IMR-90 (cell line): ENCODE measurements around the gene BRCC3. TPM values are rescaled to one million over a fixed set of nuclear protein-coding genes. Genes with fewer than 3 reads are reported as not detected.

Source experiments
- ATAC-seq: fragments of 200-7000 bp; cut with Tn5 transposase; 2 replicates; pipeline ENCODE4 v1.9.1; 2020; ENCODE audit warnings: low read depth, mild to moderate bottlenecking, moderate library complexity
- BruUV-seq: library from RNA; stranded (reverse); fragments of 400-500 nt; replicated peaks from 2 replicates; lab custom pipeline; 2021; lab: Mats Ljungman, UMichigan
- CTCF ChIA-PET: fragments of 300-600 bp; formaldehyde crosslinking; extraction: SDS; loops from one replicate; lab custom pipeline; 2021; ENCODE audit warnings: antibody characterized with exemption; lab: Yijun Ruan, JAX
- POLR2A ChIA-PET: fragments of 300-600 bp; sonication (Branson Sonifier 250); formaldehyde crosslinking; loops from one replicate; lab custom pipeline; 2022; ENCODE audit warnings: antibody characterized with exemption; ENCODE audit not compliant: unreplicated experiment; lab: Charles Lee
- DNase-seq: peaks from one replicate; pipeline ENCODE4 v3.0.0; 2013
- H2AFZ ChIP-seq: replicated peaks from 2 replicates; pipeline ENCODE3; 2013; ENCODE audit warnings: low read length, mild to moderate bottlenecking; ENCODE audit not compliant: poor library complexity
- H2AK5ac ChIP-seq: 2 replicates; pipeline ENCODE4 v1.6.1; 2013; ENCODE audit warnings: low read depth, low read length, inconsistent platforms
- H2AK9ac ChIP-seq: replicated peaks from 2 replicates; pipeline ENCODE3; 2013; ENCODE audit warnings: mild to moderate bottlenecking, low read depth, low read length, moderate library complexity; ENCODE audit not compliant: poor library complexity
- H2BK120ac ChIP-seq: 2 replicates; pipeline ENCODE4 v1.6.1; 2013; ENCODE audit warnings: low read depth, low read length, inconsistent platforms
- H2BK15ac ChIP-seq: 3 replicates; pipeline ENCODE4 v1.6.1; 2013; ENCODE audit warnings: low read depth, low read length, inconsistent platforms
- H2BK20ac ChIP-seq: 2 replicates; pipeline ENCODE4 v1.6.1; 2013; ENCODE audit warnings: low read depth, mild to moderate bottlenecking, inconsistent platforms, low read length, moderate library complexity
- H2BK5ac ChIP-seq: 2 replicates; pipeline ENCODE4 v1.6.1; 2013; ENCODE audit warnings: mild to moderate bottlenecking, low read depth, low read length, inconsistent platforms; ENCODE audit not compliant: poor library complexity, severe bottlenecking
- H3K14ac ChIP-seq: replicated peaks from 2 replicates; pipeline ENCODE4 v1.6.1; 2013; ENCODE audit warnings: low read depth, low read length, inconsistent platforms
- H3K18ac ChIP-seq: 2 replicates; pipeline ENCODE4 v1.6.1; 2013; ENCODE audit warnings: low read depth, low read length, control low read depth
- H3K23ac ChIP-seq: 2 replicates; pipeline ENCODE4 v1.6.1; 2013; ENCODE audit warnings: low read depth, low read length, inconsistent platforms
- H3K27ac ChIP-seq: 2 replicates; pipeline ENCODE4 v1.5.1; 2013; ENCODE audit warnings: mild to moderate bottlenecking, control low read depth, low read length; ENCODE audit not compliant: insufficient read depth
- H3K27me3 ChIP-seq: 2 replicates; pipeline ENCODE4 v1.6.1; 2013; ENCODE audit warnings: low read length; ENCODE audit not compliant: control insufficient read depth, insufficient read depth
- H3K36me3 ChIP-seq: 2 replicates; pipeline ENCODE4 v1.6.1; 2013; ENCODE audit warnings: low read length, mixed read lengths; ENCODE audit not compliant: control insufficient read depth, insufficient read depth
- H3K4ac ChIP-seq: 2 replicates; pipeline ENCODE4 v1.6.1; 2013; ENCODE audit warnings: low read depth, low read length, inconsistent platforms
- H3K4me1 ChIP-seq: 2 replicates; pipeline ENCODE4 v1.6.1; 2013; ENCODE audit warnings: low read length, mixed read lengths; ENCODE audit not compliant: control insufficient read depth, insufficient read depth
- H3K4me2 ChIP-seq: 2 replicates; pipeline ENCODE4 v1.6.1; 2013; ENCODE audit warnings: low read depth, mild to moderate bottlenecking, control low read depth, low read length, moderate library complexity
- H3K4me3 ChIP-seq: 2 replicates; pipeline ENCODE4 v1.5.1; 2013; ENCODE audit warnings: low read depth, mild to moderate bottlenecking, control low read depth, low read length, moderate library complexity; ENCODE audit not compliant: insufficient read depth
- H3K56ac ChIP-seq: 2 replicates; pipeline ENCODE4 v1.6.1; 2013; ENCODE audit warnings: low read length, inconsistent platforms; ENCODE audit not compliant: insufficient read depth; ENCODE audit errors: extremely low read depth
- H3K79me1 ChIP-seq, 2 experiments: 2 replicates each; pipeline ENCODE4 v1.6.1; 2013; ENCODE audit warnings: low read length in 2 of 2, inconsistent platforms in 1 of 2, low read depth in 1 of 2
- H3K9ac ChIP-seq: 2 replicates; pipeline ENCODE4 v1.6.1; 2013; ENCODE audit warnings: low read depth, low read length, control low read depth
- H3K9me1 ChIP-seq: 2 replicates; pipeline ENCODE4 v1.6.1; 2013; ENCODE audit warnings: low read length, inconsistent platforms; ENCODE audit not compliant: insufficient read depth
- H3K9me3 ChIP-seq: 2 replicates; pipeline ENCODE4 v1.6.1; 2013; ENCODE audit warnings: low read length; ENCODE audit not compliant: control insufficient read depth, insufficient read depth
- H4K20me1 ChIP-seq: 2 replicates; pipeline ENCODE4 v1.6.1; 2013; ENCODE audit warnings: low read length, inconsistent platforms; ENCODE audit not compliant: insufficient read depth
- H4K5ac ChIP-seq: 2 replicates; pipeline ENCODE4 v1.6.1; 2013; ENCODE audit warnings: mild to moderate bottlenecking, low read depth, low read length, control low read depth
- H4K8ac ChIP-seq, 2 experiments: 2 replicates each; pipeline ENCODE4 v1.6.1; 2013; ENCODE audit warnings: low read depth in 2 of 2, low read length in 2 of 2, control low read depth in 1 of 2, inconsistent platforms in 1 of 2
- H4K91ac ChIP-seq: 2 replicates; pipeline ENCODE4 v1.6.1; 2013; ENCODE audit warnings: low read depth, low read length, inconsistent platforms; ENCODE audit not compliant: insufficient read depth
- FOS ChIP-seq: fragments of 150-350 bp; IDR thresholded peaks from 2 replicates; pipeline ENCODE4 v1.6.1; 2016; ENCODE audit warnings: low read depth, low read length
- NFE2L2 ChIP-seq: fragments of 150-350 bp; IDR thresholded peaks from 2 replicates; pipeline ENCODE4 v1.6.1; 2016; ENCODE audit warnings: low read depth, mild to moderate bottlenecking, low read length
- RAD21 ChIP-seq: IDR thresholded peaks from 2 replicates; pipeline ENCODE4 v1.6.1; 2012; ENCODE audit warnings: low read length, improper control_type of control experiment
- RFX5 ChIP-seq: IDR thresholded peaks from 2 replicates; pipeline ENCODE4 v1.8.0; 2012; ENCODE audit warnings: low read depth, mild to moderate bottlenecking, low read length, moderate library complexity
- SMC3 ChIP-seq: fragments of 150-350 bp; IDR thresholded peaks from 2 replicates; pipeline ENCODE4 v1.6.1; 2016; ENCODE audit warnings: low read depth, mild to moderate bottlenecking, antibody characterized with exemption, low read length, moderate library complexity
- WGBS, 2 experiments: methylation state at CpG; one replicate each; pipeline versions ENCODE4 v1.1.5 to v1.1.7; 2013; ENCODE audit warnings: missing lambda C conversion rate in 2 of 2; ENCODE audit not compliant: insufficient read length in 1 of 2; ENCODE audit errors: extremely low coverage in 2 of 2; 5-methylcytosine and 5-hydroxymethylcytosine counted together
- dilution Hi-C: fragments of 300-500 bp; cut with HindIII; formaldehyde crosslinking; loops from one replicate; pipeline ENCODE4 v1.14.3; 2018; ENCODE audit warnings: low sequenced_read_pairs; ENCODE audit not compliant: unreplicated experiment
- in situ Hi-C: fragments of 300-500 bp; cut with MboI; formaldehyde crosslinking; loops from 3 replicates; pipeline ENCODE4 v1.14.3; 2019; ENCODE audit warnings: low sequenced_read_pairs, inconsistent platforms, mixed read lengths
- intact Hi-C: fragments of 100-400 bp; cut with micrococcal nuclease; formaldehyde crosslinking; loops from 2 replicates; pipeline ENCODE4 v1.10.0; 2022
- polyA plus RNA-seq, 3 experiments: library from polyadenylated mRNA; depleted of rRNA; stranded (reverse); fragments of >200 nt; gene quantifications; 2 replicates each; pipeline ENCODE4 v1.2.3, GENCODE V29; 2012; ENCODE audit warnings: low replicate concordance in 1 of 3
- total RNA-seq: library from RNA; depleted of rRNA; stranded (reverse); fragments of >200 nt; gene quantifications from 2 replicates; pipeline ENCODE4 v1.2.3, GENCODE V29; 2012
- TF ChIP-seq, protein P1 (sequence below): conservative IDR thresholded peaks from 2 replicates; pipeline ENCODE4 v1.5.1; 2012; ENCODE audit warnings: mild to moderate bottlenecking, low read depth, low read length, improper control_type of control experiment

The BRCC3 gene
- total and polyA plus RNA-seq, 2 of the 4 experiments (the other 2 are of a cell fraction) = 14.4 to 24.7 TPM

DNA sequence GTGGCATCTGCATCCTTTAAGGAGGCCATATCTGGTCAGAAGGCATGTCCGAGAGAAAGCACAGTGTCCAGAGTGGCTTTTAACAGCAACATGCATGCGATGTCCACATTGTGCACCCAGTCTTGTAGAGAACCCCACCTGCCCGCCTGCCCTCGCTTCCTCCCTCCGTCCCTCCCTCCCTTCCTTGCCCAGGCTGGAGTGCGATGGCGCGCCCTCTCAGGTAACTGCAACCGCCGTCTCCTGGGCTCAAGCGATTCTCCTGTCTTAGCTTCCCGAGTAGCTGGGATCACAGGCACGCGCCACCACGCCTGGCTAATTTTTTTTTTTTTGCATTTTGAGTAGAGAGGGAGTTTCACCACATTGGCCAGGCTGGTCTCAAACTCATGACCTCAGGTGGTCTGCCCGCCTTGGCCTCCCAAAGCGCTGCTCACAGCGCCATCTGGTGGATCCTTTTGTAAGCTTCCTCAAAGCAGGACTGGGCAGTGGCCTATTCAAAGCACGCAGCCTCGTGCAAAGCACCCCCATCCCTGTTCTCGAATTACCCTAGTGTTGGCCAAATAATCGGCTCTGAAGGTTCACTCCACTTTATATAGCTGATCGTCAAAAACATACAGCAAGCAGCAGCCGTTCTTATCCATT lies 15.0 kb downstream of the BRCC3 start:
- Histone ChIP-seq H3K4me1 (no peaks in the 10 kb centered on the region), H3K4me3 (no peak overlapping the region), H2AFZ (no peak overlapping the region), H2BK120ac (no peak overlapping the region), H4K5ac (no peak overlapping the region), H4K91ac (no peak overlapping the region), H3K18ac (no peak overlapping the region), H3K79me1 (no peaks in the 10 kb centered on the region), H2BK5ac (no peak overlapping the region), H3K14ac (no peak overlapping the region), H2BK20ac (no peak overlapping the region), H3K23ac (no peak overlapping the region), H2AK5ac (no peak overlapping the region), H3K4me2 (no peak overlapping the region), H3K27me3 (no peaks in the 10 kb centered on the region), H3K4ac (no peak overlapping the region), H3K56ac (no peak overlapping the region), H3K9ac (no peak overlapping the region), H2AK9ac (no peak overlapping the region), H3K36me3 (peaks cover 9% of the 10 kb centered on the region), H2BK15ac (no peak overlapping the region), H3K9me1 (no peaks in the 10 kb centered on the region), H3K27ac (no peak overlapping the region), H4K8ac (no peak overlapping the region), H3K9me3 (peaks cover 2% of the 10 kb centered on the region; the same call in 1 of the 2 replicates), H4K20me1 (no peaks in the 10 kb centered on the region)
- peak; percentile 12 for DNase-seq
- dilution Hi-C loops = no loop called here
- BruUV-seq = no TSS peak
- intact Hi-C loops = loop anchor here (1.0 kb wide), 1 partner anchor 105 kb away; no protein-coding TSS in a partner anchor
- WGBS, 2 experiments = 84% methylated on average over 6 of the region's 24 CpGs; no CpG with 5 or more reads in 1 of the 2 experiments
- peak; percentile 32 for ATAC-seq
- in situ Hi-C loops = no loop called here
- CTCF ChIA-PET = interaction anchor here (0.6 to 0.8 kb wide), 3 partner anchors 11 to 359 kb away, joined by 3 to 4 read pairs (median 4); no protein-coding TSS in a partner anchor
- POLR2A ChIA-PET = no interaction called here
- TF ChIP-seq, protein P1, sequence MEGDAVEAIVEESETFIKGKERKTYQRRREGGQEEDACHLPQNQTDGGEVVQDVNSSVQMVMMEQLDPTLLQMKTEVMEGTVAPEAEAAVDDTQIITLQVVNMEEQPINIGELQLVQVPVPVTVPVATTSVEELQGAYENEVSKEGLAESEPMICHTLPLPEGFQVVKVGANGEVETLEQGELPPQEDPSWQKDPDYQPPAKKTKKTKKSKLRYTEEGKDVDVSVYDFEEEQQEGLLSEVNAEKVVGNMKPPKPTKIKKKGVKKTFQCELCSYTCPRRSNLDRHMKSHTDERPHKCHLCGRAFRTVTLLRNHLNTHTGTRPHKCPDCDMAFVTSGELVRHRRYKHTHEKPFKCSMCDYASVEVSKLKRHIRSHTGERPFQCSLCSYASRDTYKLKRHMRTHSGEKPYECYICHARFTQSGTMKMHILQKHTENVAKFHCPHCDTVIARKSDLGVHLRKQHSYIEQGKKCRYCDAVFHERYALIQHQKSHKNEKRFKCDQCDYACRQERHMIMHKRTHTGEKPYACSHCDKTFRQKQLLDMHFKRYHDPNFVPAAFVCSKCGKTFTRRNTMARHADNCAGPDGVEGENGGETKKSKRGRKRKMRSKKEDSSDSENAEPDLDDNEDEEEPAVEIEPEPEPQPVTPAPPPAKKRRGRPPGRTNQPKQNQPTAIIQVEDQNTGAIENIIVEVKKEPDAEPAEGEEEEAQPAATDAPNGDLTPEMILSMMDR = peak; percentile 43
- no peak for TF ChIP-seq NFE2L2
- peak; percentile 46 for TF ChIP-seq RAD21
- TF ChIP-seq SMC3 = peak; percentile 40
- TF ChIP-seq FOS = no peak
- TF ChIP-seq RFX5 = no peak
